WERI-Rb-1 (cell line): ENCODE measurements around the gene MACROD2.
A peak's percentile ranks its signal among the peaks of the same experiment; 100 is the strongest.
"Not testable (repeated sequence)": the region's sequence is repeated elsewhere in the genome, so short reads cannot be mapped to it uniquely, and the experiment has no call there.

Experiments
- DNase-seq: peaks from one replicate; pipeline ENCODE4 v3.0.0-alpha.2; 2020
- H3K27ac ChIP-seq: fragments of 250-450 bp; sonication (Bioruptor Pico); 2 replicates; pipeline ENCODE4 v1.5.1; 2020; ENCODE audit warnings: mild to moderate bottlenecking, moderate library complexity
- H3K27me3 ChIP-seq: fragments of 250-450 bp; sonication (Bioruptor Pico); 2 replicates; pipeline ENCODE4 v1.5.1; 2021; ENCODE audit warnings: mild to moderate bottlenecking, low read depth, moderate library complexity; ENCODE audit not compliant: insufficient read depth, severe bottlenecking
- H3K36me3 ChIP-seq: fragments of 250-450 bp; sonication (Bioruptor Pico); 2 replicates; pipeline ENCODE4 v1.5.1; 2020; ENCODE audit warnings: mild to moderate bottlenecking, moderate library complexity
- H3K4me3 ChIP-seq: 2 replicates; pipeline ENCODE4 v1.5.1; 2011; ENCODE audit warnings: low read depth, mild to moderate bottlenecking, control low read depth, low read length
- H3K9me3 ChIP-seq: fragments of 250-450 bp; sonication (Bioruptor Pico); 2 replicates; pipeline ENCODE4 v1.5.1; 2021; ENCODE audit warnings: mild to moderate bottlenecking, moderate library complexity; ENCODE audit not compliant: severe bottlenecking
- CTCF ChIP-seq: IDR thresholded peaks from 2 replicates; pipeline ENCODE4 v1.5.1; 2011; ENCODE audit warnings: low read depth, mild to moderate bottlenecking, control low read depth, inconsistent platforms, low read length

Gene MACROD2

GRCh38 chr20:14446446-14446845 lies 451.1 kb downstream of the MACROD2 start:
- no peaks in the 10 kb centered on the region for H3K27me3 ChIP-seq
- H3K4me3 ChIP-seq: no peak overlapping the region
- no peak for DNase-seq
- H3K36me3 ChIP-seq: no peaks in the 10 kb centered on the region
- H3K27ac ChIP-seq: no peak overlapping the region
- peaks cover 2% of the 10 kb centered on the region for H3K9me3 ChIP-seq
- no peak for TF ChIP-seq CTCF

- peaks cover 2% of the 10 kb centered on the region for H3K9me3 ChIP-seq
- no peak for TF ChIP-seq CTCF
- no peaks in the 10 kb centered on the region for H3K27me3 ChIP-seq
- no peak for DNase-seq
- no peak overlapping the region for H3K4me3 ChIP-seq
- H3K27ac ChIP-seq: no peak overlapping the region
- no peaks in the 10 kb centered on the region for H3K36me3 ChIP-seq
Observed at GRCh38 chr20:14449323-14449722, 454.0 kb downstream of the MACROD2 start.

GRCh38 chr20:14450256-14450655 lies 454.9 kb downstream of the MACROD2 start:
- no peak for TF ChIP-seq CTCF
- H3K27me3 ChIP-seq: no peaks in the 10 kb centered on the region

GRCh38 chr20:14451458-14451857 lies 456.1 kb downstream of the MACROD2 start:
- no peaks in the 10 kb centered on the region for H3K36me3 ChIP-seq
- no peak overlapping the region for H3K4me3 ChIP-seq
- no peak overlapping the region for H3K27ac ChIP-seq
- no peaks in the 10 kb centered on the region for H3K27me3 ChIP-seq
- peaks cover 2% of the 10 kb centered on the region for H3K9me3 ChIP-seq
- no peak for DNase-seq
- no peak for TF ChIP-seq CTCF

More at GRCh38 chr20:14450256-14450655, 454.9 kb downstream of the MACROD2 start:
- H3K36me3 ChIP-seq: no peaks in the 10 kb centered on the region
- H3K4me3 ChIP-seq: no peak overlapping the region
- peaks cover 2% of the 10 kb centered on the region for H3K9me3 ChIP-seq
- no peak for DNase-seq
- H3K27ac ChIP-seq: no peak overlapping the region; the same call in 1 of the 2 replicates

- Histone ChIP-seq H3K27ac (no peak overlapping the region), H3K27me3 (no peaks in the 10 kb centered on the region), H3K36me3 (no peaks in the 10 kb centered on the region), H3K4me3 (no peak overlapping the region), H3K9me3 (peaks cover 2% of the 10 kb centered on the region)
- TF ChIP-seq CTCF: no peak
- DNase-seq: no peak
Observed at GRCh38 chr20:14453259-14453658, 457.9 kb downstream of the MACROD2 start.

GRCh38 chr20:14454296-14454695 lies 459.0 kb downstream of the MACROD2 start:
- DNase-seq: no peak
- no peak overlapping the region for H3K4me3 ChIP-seq
- peaks cover 2% of the 10 kb centered on the region for H3K9me3 ChIP-seq
- H3K27ac ChIP-seq: no peak overlapping the region
- TF ChIP-seq CTCF: no peak
- no peaks in the 10 kb centered on the region for H3K27me3 ChIP-seq
- no peaks in the 10 kb centered on the region for H3K36me3 ChIP-seq

- DNase-seq: peak; percentile 70
- H3K4me3 ChIP-seq: peak overlapping the region; percentile 31; the same call in 1 of the 2 replicates
- H3K27me3 ChIP-seq, H3K36me3 ChIP-seq, H3K9me3 ChIP-seq: not testable (repeated sequence)
- peak overlapping the region; percentile 49 for H3K27ac ChIP-seq
Observed at GRCh38 chr20:14467104-14467827, 471.9 kb downstream of the MACROD2 start.
